B cell (primary cell): ENCODE measurements around the gene YTHDC1.

ENCODE experiments used
- CTCF ChIP-seq: fragments of 200-600 bp; IDR thresholded peaks from one replicate; pipeline ENCODE4 v1.8.0; 2022; ENCODE audit warnings: antibody characterized with exemption, mild to moderate bottlenecking
- EZH2 ChIP-seq: IDR thresholded peaks from 2 replicates; pipeline ENCODE4 v1.6.1; 2012; ENCODE audit warnings: borderline replicate concordance, low read depth, mild to moderate bottlenecking, moderate library complexity, low read length; ENCODE audit not compliant: insufficient read depth, poor library complexity, severe bottlenecking

- TF ChIP-seq CTCF (no peak), EZH2 (no peak)
These were observed 19.4 kb upstream of the YTHDC1 start for GRCh38 chr4:68369142-68369805.
